ENCODE data around the gene RPS6KA2. TPM values are rescaled to one million over a fixed set of nuclear protein-coding genes. Genes with fewer than 3 reads are reported as not detected.

RPS6KA2 gene
- 100 to 1,000 TPM in 1 of 4 donors, 10 to 100 TPM in 3; 55.4 to 119 (median 76.4) TPM for total RNA-seq

- peak within 1 kb of the TSS; percentile 68 to 95 (median 93) for H3K27ac ChIP-seq
- H3K4me1 ChIP-seq, result peaks cover 0 to 55% (median 16%) of the 10 kb centered on the region in 3 donors
- peak within 1 kb of the TSS; percentile 73 to 91 for H3K4me3 ChIP-seq
- no peaks in the 10 kb centered on the region for H3K9me3 ChIP-seq
- no peaks in the 10 kb centered on the region for H3K36me3 ChIP-seq
- 0 to 2% methylated on average over 9 to 11 of the region's 87 CpGs for WGBS, 2 donors (ENCODE audit: low coverage in 1 of 2)
- TF ChIP-seq CTCF (IDR thresholded peaks at IDR 0.05) (no peak), POLR2A (IDR thresholded peaks at IDR 0.05) (peak; percentile 86 to 97), EP300 (IDR thresholded peaks at IDR 0.05) (no peak), POLR2AphosphoS5 (IDR thresholded peaks at IDR 0.05) (peak; percentile 82)
- H3K27me3 ChIP-seq, result no peaks in the 10 kb centered on the region
- peak; percentile 92 for ATAC-seq
Observed at GRCh38 chr6:166627033-166627874, at the start of gene RPS6KA2. Gene RPS6KA2, minus strand, starts transcription at chr6:166627251. Its CDS starts 232 bp downstream, at chr6:166627019.

GRCh38 chr6:166676270-166676860 is 49.3 kb upstream of the RPS6KA2 start:
- no peaks in the 10 kb centered on the region for H3K27me3 ChIP-seq
- no peaks in the 10 kb centered on the region for H3K9me3 ChIP-seq
- H3K4me1 ChIP-seq, result peaks cover 0 to 30% (median 0%) of the 10 kb centered on the region in 3 donors
- no peaks in the 10 kb centered on the region for H3K36me3 ChIP-seq
- H3K4me3 ChIP-seq, result no peak overlapping the region
- no peak overlapping the region for H3K27ac ChIP-seq
- ATAC-seq, result no peak
- WGBS, 2 donors (ENCODE audit: low coverage in 1 of 2), result 93 to 96% methylated on average over 11 to 14 of the region's 14 CpGs
- TF ChIP-seq CTCF (IDR thresholded peaks at IDR 0.05), result no peak
- TF ChIP-seq EP300 (IDR thresholded peaks at IDR 0.05), result no peak
- no peak for TF ChIP-seq POLR2AphosphoS5 (IDR thresholded peaks at IDR 0.05)
- TF ChIP-seq POLR2A (IDR thresholded peaks at IDR 0.05), result no peak

GRCh38 chr6:166675736-166676135 is 48.7 kb upstream of the RPS6KA2 start:
- no peaks in the 10 kb centered on the region for H3K27me3 ChIP-seq
- H3K4me3 ChIP-seq, result no peak overlapping the region
- no peaks in the 10 kb centered on the region for H3K9me3 ChIP-seq
- no peak overlapping the region for H3K27ac ChIP-seq
- no peak for TF ChIP-seq POLR2A (IDR thresholded peaks at IDR 0.05)
- no peak for TF ChIP-seq POLR2AphosphoS5 (IDR thresholded peaks at IDR 0.05)
- no peak for TF ChIP-seq EP300 (IDR thresholded peaks at IDR 0.05)
- TF ChIP-seq CTCF (IDR thresholded peaks at IDR 0.05), result no peak
- 87 to 90% methylated on average over 3 to 7 of the region's 9 CpGs for WGBS, 2 donors (ENCODE audit: low coverage in 1 of 2)
- ATAC-seq, result no peak
- peaks cover 0 to 30% (median 0%) of the 10 kb centered on the region in 3 donors for H3K4me1 ChIP-seq
- H3K36me3 ChIP-seq, result no peaks in the 10 kb centered on the region

- ATAC-seq, result no peak
- no peak for TF ChIP-seq POLR2A (IDR thresholded peaks at IDR 0.05)
- no peak for TF ChIP-seq EP300 (IDR thresholded peaks at IDR 0.05)
- TF ChIP-seq CTCF (IDR thresholded peaks at IDR 0.05), result no peak
- TF ChIP-seq POLR2AphosphoS5 (IDR thresholded peaks at IDR 0.05), result no peak
Observed at GRCh38 chr6:166673309-166673708, 46.3 kb upstream of the RPS6KA2 start.

More at GRCh38 chr6:166673309-166673708, 46.3 kb upstream of the RPS6KA2 start:
- no peaks in the 10 kb centered on the region for H3K27me3 ChIP-seq
- H3K4me1 ChIP-seq, result peaks cover 0 to 30% (median 0%) of the 10 kb centered on the region in 3 donors
- H3K36me3 ChIP-seq, result no peaks in the 10 kb centered on the region
- WGBS, 2 donors (ENCODE audit: low coverage in 1 of 2), result 67 to 92% methylated on average over 3 of the region's 6 CpGs
- no peaks in the 10 kb centered on the region for H3K9me3 ChIP-seq
- H3K4me3 ChIP-seq, result no peak overlapping the region
- H3K27ac ChIP-seq, result no peak overlapping the region

All from gastroesophageal sphincter (tissue), 4 donors.